K562 (cell line): ENCODE data around the gene PCDHB13.

Source experiments
- C11orf30 ChIP-seq: fragments of 450-650 bp; IDR thresholded peaks from 2 replicates; pipeline ENCODE4 v1.6.1; 2016; ENCODE audit warnings: low read depth, mild to moderate bottlenecking
- CTCF ChIP-seq, 3 experiments: IDR thresholded peaks in 2 of 3; conservative IDR thresholded peaks in 1 of 3; 2 replicates each; pipeline ENCODE4 v1.5.1; 2011 to 2012; ENCODE audit warnings: low read length in 3 of 3, mild to moderate bottlenecking in 3 of 3, control low read depth in 2 of 3, improper control_type of control experiment in 1 of 3, inconsistent platforms in 1 of 3, low read depth in 1 of 3, mixed read lengths in 1 of 3, moderate library complexity in 1 of 3; ENCODE audit not compliant: insufficient read depth in 2 of 3
- PHF21A ChIP-seq: fragments of 450-650 bp; IDR thresholded peaks from 2 replicates; pipeline ENCODE4 v1.6.1; 2017; ENCODE audit warnings: low read depth, borderline replicate concordance
- POLR2AphosphoS5 ChIP-seq: IDR thresholded peaks from 2 replicates; pipeline ENCODE4 v1.6.1; 2011; ENCODE audit warnings: mild to moderate bottlenecking, low read depth, low read length, moderate library complexity; ENCODE audit not compliant: control insufficient read depth, insufficient read depth
- SMARCA4 ChIP-seq: fragments of 450-650 bp; IDR thresholded peaks from 2 replicates; pipeline ENCODE4 v1.6.1; 2016
- ZNF253 ChIP-seq: fragments of 250-450 bp; sonication (Bioruptor Pico); conservative IDR thresholded peaks from 2 replicates; pipeline ENCODE4 v1.6.1; 2021; ENCODE audit warnings: mild to moderate bottlenecking
- ZNF592 ChIP-seq: fragments of 450-650 bp; IDR thresholded peaks from 2 replicates; pipeline ENCODE4 v1.6.1; 2017; ENCODE audit warnings: antibody characterized with exemption, mild to moderate bottlenecking
- TF ChIP-seq, protein P1 (sequence below): sonication (generic); formaldehyde crosslinking; IDR thresholded peaks from 2 replicates; pipeline ENCODE4 v1.8.1; 2023; ENCODE audit warnings: mild to moderate bottlenecking, missing genetic modification reagents, moderate library complexity
- TF ChIP-seq, protein P2 (sequence below): sonication (generic); formaldehyde crosslinking; IDR thresholded peaks from 2 replicates; pipeline ENCODE4 v1.9.0; 2022; ENCODE audit warnings: mild to moderate bottlenecking, missing genetic modification reagents
- TF ChIP-seq, protein P3 (sequence below): fragments of 450-650 bp; formaldehyde crosslinking; IDR thresholded peaks from 2 replicates; pipeline ENCODE4 v1.4.0; 2020; ENCODE audit warnings: mild to moderate bottlenecking

- TF ChIP-seq CTCF (IDR thresholded peaks at IDR 0.05 in 2 of 3, conservative IDR thresholded peaks at IDR 0.05 in 1 of 3; ENCODE audit: insufficient read depth in 2 of 3, low read depth in 1 of 3, low read length in 3 of 3) (no peak), C11orf30 (peak; percentile 38; the same call in 1 of the 2 replicates), ZNF592 (no peak), ZNF253 (CRISPR knock-in tag) (no peak), PHF21A (no peak), POLR2AphosphoS5 (no peak), SMARCA4 (no peak)
- TF ChIP-seq, protein P1, sequence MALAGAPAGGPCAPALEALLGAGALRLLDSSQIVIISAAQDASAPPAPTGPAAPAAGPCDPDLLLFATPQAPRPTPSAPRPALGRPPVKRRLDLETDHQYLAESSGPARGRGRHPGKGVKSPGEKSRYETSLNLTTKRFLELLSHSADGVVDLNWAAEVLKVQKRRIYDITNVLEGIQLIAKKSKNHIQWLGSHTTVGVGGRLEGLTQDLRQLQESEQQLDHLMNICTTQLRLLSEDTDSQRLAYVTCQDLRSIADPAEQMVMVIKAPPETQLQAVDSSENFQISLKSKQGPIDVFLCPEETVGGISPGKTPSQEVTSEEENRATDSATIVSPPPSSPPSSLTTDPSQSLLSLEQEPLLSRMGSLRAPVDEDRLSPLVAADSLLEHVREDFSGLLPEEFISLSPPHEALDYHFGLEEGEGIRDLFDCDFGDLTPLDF = no peak
- TF ChIP-seq, protein P2, sequence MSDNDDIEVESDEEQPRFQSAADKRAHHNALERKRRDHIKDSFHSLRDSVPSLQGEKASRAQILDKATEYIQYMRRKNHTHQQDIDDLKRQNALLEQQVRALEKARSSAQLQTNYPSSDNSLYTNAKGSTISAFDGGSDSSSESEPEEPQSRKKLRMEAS (CRISPR knock-in tag) = no peak
- TF ChIP-seq, protein P3, sequence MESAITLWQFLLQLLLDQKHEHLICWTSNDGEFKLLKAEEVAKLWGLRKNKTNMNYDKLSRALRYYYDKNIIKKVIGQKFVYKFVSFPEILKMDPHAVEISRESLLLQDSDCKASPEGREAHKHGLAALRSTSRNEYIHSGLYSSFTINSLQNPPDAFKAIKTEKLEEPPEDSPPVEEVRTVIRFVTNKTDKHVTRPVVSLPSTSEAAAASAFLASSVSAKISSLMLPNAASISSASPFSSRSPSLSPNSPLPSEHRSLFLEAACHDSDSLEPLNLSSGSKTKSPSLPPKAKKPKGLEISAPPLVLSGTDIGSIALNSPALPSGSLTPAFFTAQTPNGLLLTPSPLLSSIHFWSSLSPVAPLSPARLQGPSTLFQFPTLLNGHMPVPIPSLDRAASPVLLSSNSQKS (CRISPR knock-in tag) = no peak
These were observed 33.4 kb upstream of the PCDHB13 start for GRCh38 chr5:141180313-141180712.
